ENCODE measurements around the gene ZNF774. TPM values are rescaled to one million over a fixed set of nuclear protein-coding genes. Genes with fewer than 3 reads are reported as not detected.

Gene ZNF774
- total and polyA plus RNA-seq, 2 of the 13 experiments (the other 11 are each of a cell fraction or from before 2014, with no cell fraction given), result 0.59 to 1.4 TPM

DNA sequence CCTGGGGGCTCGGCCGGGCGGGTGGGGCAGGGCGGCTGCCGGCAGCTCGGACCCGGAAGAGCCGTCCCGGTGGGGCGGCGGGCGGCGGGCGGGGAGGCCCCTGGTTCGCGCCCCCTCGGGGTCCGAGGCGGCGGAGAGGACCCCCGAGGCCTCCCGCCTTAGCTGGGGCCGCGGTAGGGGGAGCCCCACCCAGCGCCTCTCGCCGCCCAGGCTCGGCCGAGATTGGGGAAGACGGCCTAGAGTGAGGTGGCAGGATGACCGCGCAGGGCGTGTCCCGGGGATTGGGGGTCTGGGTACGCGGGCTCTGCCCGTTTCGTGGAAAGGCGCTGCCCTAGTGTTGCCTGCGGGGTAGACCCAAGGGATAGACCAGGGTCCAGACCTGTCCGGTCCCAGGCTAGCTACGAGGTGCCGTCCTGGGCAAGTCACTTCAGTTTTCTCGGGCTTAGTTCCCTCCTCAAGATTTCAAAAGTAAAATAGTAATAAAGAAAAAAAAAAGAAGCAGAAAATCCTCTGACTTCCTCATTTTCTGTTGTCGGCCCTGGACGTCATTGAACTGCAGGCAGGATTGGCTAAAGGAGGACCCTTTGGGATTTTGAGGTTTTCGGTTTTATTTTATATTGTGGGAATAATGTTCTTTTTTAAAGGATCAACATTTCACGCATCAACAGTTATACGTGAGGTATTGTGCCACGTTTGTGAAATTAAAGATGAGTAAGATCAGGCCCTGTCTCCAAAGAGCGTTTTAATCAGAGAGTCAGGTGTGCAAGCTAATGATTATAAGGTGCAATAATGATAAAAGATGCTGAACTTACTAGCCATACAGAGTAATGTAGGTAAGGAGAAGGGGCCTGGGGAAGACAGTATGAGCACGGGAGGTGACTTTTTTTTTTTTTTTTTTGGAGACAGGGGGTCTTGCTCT, 36.6 kb downstream of the ZNF774 start (continued):
- TF ChIP-seq, protein P1, sequence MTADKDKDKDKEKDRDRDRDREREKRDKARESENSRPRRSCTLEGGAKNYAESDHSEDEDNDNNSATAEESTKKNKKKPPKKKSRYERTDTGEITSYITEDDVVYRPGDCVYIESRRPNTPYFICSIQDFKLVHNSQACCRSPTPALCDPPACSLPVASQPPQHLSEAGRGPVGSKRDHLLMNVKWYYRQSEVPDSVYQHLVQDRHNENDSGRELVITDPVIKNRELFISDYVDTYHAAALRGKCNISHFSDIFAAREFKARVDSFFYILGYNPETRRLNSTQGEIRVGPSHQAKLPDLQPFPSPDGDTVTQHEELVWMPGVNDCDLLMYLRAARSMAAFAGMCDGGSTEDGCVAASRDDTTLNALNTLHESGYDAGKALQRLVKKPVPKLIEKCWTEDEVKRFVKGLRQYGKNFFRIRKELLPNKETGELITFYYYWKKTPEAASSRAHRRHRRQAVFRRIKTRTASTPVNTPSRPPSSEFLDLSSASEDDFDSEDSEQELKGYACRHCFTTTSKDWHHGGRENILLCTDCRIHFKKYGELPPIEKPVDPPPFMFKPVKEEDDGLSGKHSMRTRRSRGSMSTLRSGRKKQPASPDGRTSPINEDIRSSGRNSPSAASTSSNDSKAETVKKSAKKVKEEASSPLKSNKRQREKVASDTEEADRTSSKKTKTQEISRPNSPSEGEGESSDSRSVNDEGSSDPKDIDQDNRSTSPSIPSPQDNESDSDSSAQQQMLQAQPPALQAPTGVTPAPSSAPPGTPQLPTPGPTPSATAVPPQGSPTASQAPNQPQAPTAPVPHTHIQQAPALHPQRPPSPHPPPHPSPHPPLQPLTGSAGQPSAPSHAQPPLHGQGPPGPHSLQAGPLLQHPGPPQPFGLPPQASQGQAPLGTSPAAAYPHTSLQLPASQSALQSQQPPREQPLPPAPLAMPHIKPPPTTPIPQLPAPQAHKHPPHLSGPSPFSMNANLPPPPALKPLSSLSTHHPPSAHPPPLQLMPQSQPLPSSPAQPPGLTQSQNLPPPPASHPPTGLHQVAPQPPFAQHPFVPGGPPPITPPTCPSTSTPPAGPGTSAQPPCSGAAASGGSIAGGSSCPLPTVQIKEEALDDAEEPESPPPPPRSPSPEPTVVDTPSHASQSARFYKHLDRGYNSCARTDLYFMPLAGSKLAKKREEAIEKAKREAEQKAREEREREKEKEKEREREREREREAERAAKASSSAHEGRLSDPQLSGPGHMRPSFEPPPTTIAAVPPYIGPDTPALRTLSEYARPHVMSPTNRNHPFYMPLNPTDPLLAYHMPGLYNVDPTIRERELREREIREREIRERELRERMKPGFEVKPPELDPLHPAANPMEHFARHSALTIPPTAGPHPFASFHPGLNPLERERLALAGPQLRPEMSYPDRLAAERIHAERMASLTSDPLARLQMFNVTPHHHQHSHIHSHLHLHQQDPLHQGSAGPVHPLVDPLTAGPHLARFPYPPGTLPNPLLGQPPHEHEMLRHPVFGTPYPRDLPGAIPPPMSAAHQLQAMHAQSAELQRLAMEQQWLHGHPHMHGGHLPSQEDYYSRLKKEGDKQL (CRISPR knock-in tag; IDR thresholded peaks at IDR 0.05; ENCODE audit: low read depth), result no peak
- TF ChIP-seq ZNF780A (CRISPR knock-in tag; IDR thresholded peaks at IDR 0.05) (no peak), IKZF4 (CRISPR knock-in tag; IDR thresholded peaks at IDR 0.05; ENCODE audit: borderline replicate concordance, low read depth, not compliant biosample characterization) (no peak), ZFX (CRISPR knock-in tag; IDR thresholded peaks at IDR 0.05; ENCODE audit: low read depth) (peak; percentile 18; the same call in 1 of the 2 replicates), MAFG (CRISPR knock-in tag; IDR thresholded peaks at IDR 0.05) (no peak), CBFB (CRISPR knock-in tag; IDR thresholded peaks at IDR 0.05) (no peak), NFKB2 (CRISPR knock-in tag; IDR thresholded peaks at IDR 0.05; ENCODE audit: borderline replicate concordance) (no peak), ZNF737 (CRISPR knock-in tag; IDR thresholded peaks at IDR 0.05; ENCODE audit: borderline replicate concordance) (no peak), PRMT3 (CRISPR knock-in tag; IDR thresholded peaks at IDR 0.05; ENCODE audit: borderline replicate concordance, low read depth) (no peak), ZMAT3 (CRISPR knock-in tag; conservative IDR thresholded peaks at IDR 0.05) (peak; percentile 71; the same call in 1 of the 2 replicates), ZNF367 (CRISPR knock-in tag; IDR thresholded peaks at IDR 0.05; ENCODE audit: borderline replicate concordance) (no peak), XBP1 (CRISPR knock-in tag; IDR thresholded peaks at IDR 0.05) (no peak), ZNF282 (IDR thresholded peaks at IDR 0.05; ENCODE audit: partially characterized antibody) (no peak), ZNF230 (CRISPR knock-in tag; IDR thresholded peaks at IDR 0.05) (no peak), RXRB (CRISPR knock-in tag; IDR thresholded peaks at IDR 0.05; ENCODE audit: borderline replicate concordance) (no peak), ZNF44 (CRISPR knock-in tag; IDR thresholded peaks at IDR 0.05) (no peak), ZNF747 (CRISPR knock-in tag; IDR thresholded peaks at IDR 0.05; ENCODE audit: borderline replicate concordance) (0 out of 2 replicates have a peak, but pooled peaks have one; percentile 54)
- TF ChIP-seq, protein P2, sequence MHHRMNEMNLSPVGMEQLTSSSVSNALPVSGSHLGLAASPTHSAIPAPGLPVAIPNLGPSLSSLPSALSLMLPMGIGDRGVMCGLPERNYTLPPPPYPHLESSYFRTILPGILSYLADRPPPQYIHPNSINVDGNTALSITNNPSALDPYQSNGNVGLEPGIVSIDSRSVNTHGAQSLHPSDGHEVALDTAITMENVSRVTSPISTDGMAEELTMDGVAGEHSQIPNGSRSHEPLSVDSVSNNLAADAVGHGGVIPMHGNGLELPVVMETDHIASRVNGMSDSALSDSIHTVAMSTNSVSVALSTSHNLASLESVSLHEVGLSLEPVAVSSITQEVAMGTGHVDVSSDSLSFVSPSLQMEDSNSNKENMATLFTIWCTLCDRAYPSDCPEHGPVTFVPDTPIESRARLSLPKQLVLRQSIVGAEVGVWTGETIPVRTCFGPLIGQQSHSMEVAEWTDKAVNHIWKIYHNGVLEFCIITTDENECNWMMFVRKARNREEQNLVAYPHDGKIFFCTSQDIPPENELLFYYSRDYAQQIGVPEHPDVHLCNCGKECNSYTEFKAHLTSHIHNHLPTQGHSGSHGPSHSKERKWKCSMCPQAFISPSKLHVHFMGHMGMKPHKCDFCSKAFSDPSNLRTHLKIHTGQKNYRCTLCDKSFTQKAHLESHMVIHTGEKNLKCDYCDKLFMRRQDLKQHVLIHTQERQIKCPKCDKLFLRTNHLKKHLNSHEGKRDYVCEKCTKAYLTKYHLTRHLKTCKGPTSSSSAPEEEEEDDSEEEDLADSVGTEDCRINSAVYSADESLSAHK (CRISPR knock-in tag; IDR thresholded peaks at IDR 0.05; ENCODE audit: borderline replicate concordance), result no peak
- TF ChIP-seq, protein P3, sequence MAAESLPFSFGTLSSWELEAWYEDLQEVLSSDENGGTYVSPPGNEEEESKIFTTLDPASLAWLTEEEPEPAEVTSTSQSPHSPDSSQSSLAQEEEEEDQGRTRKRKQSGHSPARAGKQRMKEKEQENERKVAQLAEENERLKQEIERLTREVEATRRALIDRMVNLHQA (CRISPR knock-in tag; IDR thresholded peaks at IDR 0.05), result no peak
- TF ChIP-seq, protein P4, sequence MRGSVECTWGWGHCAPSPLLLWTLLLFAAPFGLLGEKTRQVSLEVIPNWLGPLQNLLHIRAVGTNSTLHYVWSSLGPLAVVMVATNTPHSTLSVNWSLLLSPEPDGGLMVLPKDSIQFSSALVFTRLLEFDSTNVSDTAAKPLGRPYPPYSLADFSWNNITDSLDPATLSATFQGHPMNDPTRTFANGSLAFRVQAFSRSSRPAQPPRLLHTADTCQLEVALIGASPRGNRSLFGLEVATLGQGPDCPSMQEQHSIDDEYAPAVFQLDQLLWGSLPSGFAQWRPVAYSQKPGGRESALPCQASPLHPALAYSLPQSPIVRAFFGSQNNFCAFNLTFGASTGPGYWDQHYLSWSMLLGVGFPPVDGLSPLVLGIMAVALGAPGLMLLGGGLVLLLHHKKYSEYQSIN (CRISPR knock-in tag; IDR thresholded peaks at IDR 0.05; ENCODE audit: borderline replicate concordance), result no peak
